ENCODE data around the gene PPARA. TPM values are rescaled to one million over a fixed set of nuclear protein-coding genes. Genes with fewer than 3 reads are reported as not detected.

Gene PPARA
- total RNA-seq, 1 experiment from 2014 or later, result 14.5 TPM

DNA sequence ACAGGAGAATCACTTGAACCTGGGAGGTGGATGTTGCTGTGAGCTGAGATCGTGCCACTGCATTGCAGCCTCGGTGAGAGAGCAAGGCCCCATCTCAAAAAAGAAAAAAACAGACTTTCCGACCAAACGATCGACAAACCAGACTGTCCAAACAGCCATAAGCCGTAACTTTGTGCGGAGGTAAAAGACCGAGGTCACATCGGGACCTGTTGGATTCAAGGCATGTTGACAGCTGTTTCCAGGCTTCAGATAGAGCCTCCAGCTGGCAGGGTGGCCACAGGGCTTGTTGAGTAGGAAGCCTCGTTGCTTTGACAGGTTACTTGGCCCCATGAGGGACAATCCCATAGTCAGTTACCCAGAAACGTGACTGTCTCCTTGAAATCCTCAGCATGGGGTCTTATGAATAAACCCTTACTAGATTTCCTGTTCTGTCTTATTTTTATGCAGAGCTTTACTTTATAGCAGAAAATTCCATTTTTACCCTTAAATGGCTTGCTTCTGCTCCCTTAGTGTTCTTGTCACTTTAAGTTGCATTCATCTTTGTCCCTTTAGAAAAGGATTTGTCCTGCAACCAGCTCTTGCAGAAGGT is 22.3 kb downstream of the PPARA start:
- Histone ChIP-seq H3K4me1 (ENCODE audit: control insufficient read depth in 1 of 2, insufficient read depth in 2 of 2, low read length in 2 of 2) (peaks cover 23 to 28% of the 10 kb centered on the region in 2 experiments), H3K79me2 (ENCODE audit: insufficient read depth, low read length) (no peaks in the 10 kb centered on the region), H3K9me2 (ENCODE audit: insufficient read depth) (no peaks in the 10 kb centered on the region), H3K9me3 (ENCODE audit: control insufficient read depth in 1 of 2, insufficient read depth in 1 of 2, low read depth in 1 of 2, low read length in 2 of 2) (no peaks in the 10 kb centered on the region; a peak in 1 of 4 replicates), H3K4me3 (replicated peaks in 1 of 2; ENCODE audit: low read depth in 1 of 2, low read length in 2 of 2) (no peak overlapping the region), H3K27me3 (ENCODE audit: insufficient read depth, low read length) (no peaks in the 10 kb centered on the region), H3K4me2 (ENCODE audit: low read length) (peak overlapping the region; percentile 58), H2AFZ (ENCODE audit: low read depth, low read length, poor library complexity, severe bottlenecking) (no peak overlapping the region), H3K27ac (ENCODE audit: low read depth, low read length) (no peak overlapping the region), H3K36me3 (ENCODE audit: control insufficient read depth in 1 of 2, insufficient read depth in 2 of 2, low read length in 2 of 2) (no peaks in the 10 kb centered on the region), H3K9ac (ENCODE audit: low read length) (no peak overlapping the region), H4K20me1 (ENCODE audit: insufficient read depth) (no peaks in the 10 kb centered on the region)
- DNase-seq (ENCODE audit: low read depth, low spot score) (no peak), ATAC-seq (no peak)
- ChIA-PET RAD21 (ENCODE audit: low non-redundant PET in 1 of 2, low total read pairs in 2 of 2, uncharacterized antibody in 2 of 2, unreplicated experiment in 2 of 2) (no interaction called here), POLR2A (no interaction called here), CTCF (no interaction called here)
- no TSS peak for BruUV-seq (replicated peaks)
- intact Hi-C loops (cut with micrococcal nuclease), result no loop called here
- TF ChIP-seq FOSL1 (IDR thresholded peaks at IDR 0.05; ENCODE audit: low read depth), result no peak
- no peak for TF ChIP-seq JUND (IDR thresholded peaks at IDR 0.05)
- TF ChIP-seq, protein P1, sequence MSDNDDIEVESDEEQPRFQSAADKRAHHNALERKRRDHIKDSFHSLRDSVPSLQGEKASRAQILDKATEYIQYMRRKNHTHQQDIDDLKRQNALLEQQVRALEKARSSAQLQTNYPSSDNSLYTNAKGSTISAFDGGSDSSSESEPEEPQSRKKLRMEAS (IDR thresholded peaks at IDR 0.05), result no peak
- TF ChIP-seq EZH2 (IDR thresholded peaks at IDR 0.05), result no peak
- TF ChIP-seq CBX3 (IDR thresholded peaks at IDR 0.05; ENCODE audit: low read depth), result no peak
- no peak for TF ChIP-seq EZH2phosphoT487 (IDR thresholded peaks at IDR 0.05; ENCODE audit: borderline replicate concordance)
- no peak for TF ChIP-seq POLR2AphosphoS5 (IDR thresholded peaks at IDR 0.05; ENCODE audit: low read depth, low read length)

DNA sequence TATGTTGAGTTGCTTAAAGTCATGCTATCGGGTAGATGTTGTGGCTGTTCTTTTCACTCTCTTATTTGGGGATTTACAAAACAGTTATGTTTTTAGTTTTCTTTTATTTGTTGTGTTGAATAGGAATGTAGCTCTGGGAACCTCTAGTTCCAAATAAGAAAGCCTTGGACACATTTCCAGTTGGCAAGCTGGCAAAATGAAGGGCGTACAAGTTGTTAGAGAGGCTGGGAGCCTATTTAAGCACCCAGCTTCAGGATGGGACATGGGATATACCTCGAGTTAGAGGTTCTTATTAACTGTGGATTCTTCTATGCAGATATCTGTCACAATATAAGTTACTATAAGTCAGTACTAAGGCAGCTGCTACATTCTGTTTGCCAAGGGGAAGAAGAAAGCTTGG is 22.8 kb downstream of the PPARA start:
- Histone ChIP-seq H4K20me1 (ENCODE audit: insufficient read depth) (no peaks in the 10 kb centered on the region), H3K36me3 (ENCODE audit: control insufficient read depth in 1 of 2, insufficient read depth in 2 of 2, low read length in 2 of 2) (no peaks in the 10 kb centered on the region), H3K9ac (ENCODE audit: low read length) (no peak overlapping the region), H2AFZ (ENCODE audit: low read depth, low read length, poor library complexity, severe bottlenecking) (no peak overlapping the region), H3K4me3 (replicated peaks in 1 of 2; ENCODE audit: low read depth in 1 of 2, low read length in 2 of 2) (no peak overlapping the region), H3K9me3 (ENCODE audit: control insufficient read depth in 1 of 2, insufficient read depth in 1 of 2, low read depth in 1 of 2, low read length in 2 of 2) (no peaks in the 10 kb centered on the region; a peak in 1 of 4 replicates), H3K27ac (ENCODE audit: low read depth, low read length) (no peak overlapping the region), H3K9me2 (ENCODE audit: insufficient read depth) (no peaks in the 10 kb centered on the region), H3K4me1 (ENCODE audit: control insufficient read depth in 1 of 2, insufficient read depth in 2 of 2, low read length in 2 of 2) (peaks cover 23 to 28% of the 10 kb centered on the region in 2 experiments), H3K79me2 (ENCODE audit: insufficient read depth, low read length) (no peaks in the 10 kb centered on the region), H3K4me2 (ENCODE audit: low read length) (no peak overlapping the region), H3K27me3 (ENCODE audit: insufficient read depth, low read length) (no peaks in the 10 kb centered on the region)
- ATAC-seq (no peak), DNase-seq (ENCODE audit: low read depth, low spot score) (no peak)
- CTCF ChIA-PET, result no interaction called here
- TF ChIP-seq JUND (IDR thresholded peaks at IDR 0.05), result no peak
- no peak for TF ChIP-seq CEBPB (IDR thresholded peaks at IDR 0.05; ENCODE audit: low read depth)
- no peak for TF ChIP-seq RAD21 (IDR thresholded peaks at IDR 0.05; ENCODE audit: low read depth)
- no peak for TF ChIP-seq ZNF274 (IDR thresholded peaks at IDR 0.05; ENCODE audit: low read depth, low read length)
- TF ChIP-seq TCF7L2 (IDR thresholded peaks at IDR 0.05; ENCODE audit: borderline replicate concordance, extremely low read depth, insufficient read depth, insufficient read length), result no peak
- no peak for TF ChIP-seq SRF (IDR thresholded peaks at IDR 0.05; ENCODE audit: low read depth)
- TF ChIP-seq POLR2A (IDR thresholded peaks at IDR 0.05; ENCODE audit: borderline replicate concordance, extremely low read depth, insufficient read depth, insufficient read length), result no peak
- TF ChIP-seq EGR1 (IDR thresholded peaks at IDR 0.05; ENCODE audit: low read depth), result no peak
- TF ChIP-seq, protein P2, sequence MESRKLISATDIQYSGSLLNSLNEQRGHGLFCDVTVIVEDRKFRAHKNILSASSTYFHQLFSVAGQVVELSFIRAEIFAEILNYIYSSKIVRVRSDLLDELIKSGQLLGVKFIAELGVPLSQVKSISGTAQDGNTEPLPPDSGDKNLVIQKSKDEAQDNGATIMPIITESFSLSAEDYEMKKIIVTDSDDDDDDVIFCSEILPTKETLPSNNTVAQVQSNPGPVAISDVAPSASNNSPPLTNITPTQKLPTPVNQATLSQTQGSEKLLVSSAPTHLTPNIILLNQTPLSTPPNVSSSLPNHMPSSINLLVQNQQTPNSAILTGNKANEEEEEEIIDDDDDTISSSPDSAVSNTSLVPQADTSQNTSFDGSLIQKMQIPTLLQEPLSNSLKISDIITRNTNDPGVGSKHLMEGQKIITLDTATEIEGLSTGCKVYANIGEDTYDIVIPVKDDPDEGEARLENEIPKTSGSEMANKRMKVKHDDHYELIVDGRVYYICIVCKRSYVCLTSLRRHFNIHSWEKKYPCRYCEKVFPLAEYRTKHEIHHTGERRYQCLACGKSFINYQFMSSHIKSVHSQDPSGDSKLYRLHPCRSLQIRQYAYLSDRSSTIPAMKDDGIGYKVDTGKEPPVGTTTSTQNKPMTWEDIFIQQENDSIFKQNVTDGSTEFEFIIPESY (IDR thresholded peaks at IDR 0.05; ENCODE audit: extremely low read depth, insufficient replicate concordance, low read length), result no peak
- TF ChIP-seq, protein P3, sequence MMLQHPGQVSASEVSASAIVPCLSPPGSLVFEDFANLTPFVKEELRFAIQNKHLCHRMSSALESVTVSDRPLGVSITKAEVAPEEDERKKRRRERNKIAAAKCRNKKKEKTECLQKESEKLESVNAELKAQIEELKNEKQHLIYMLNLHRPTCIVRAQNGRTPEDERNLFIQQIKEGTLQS (IDR thresholded peaks at IDR 0.05), result no peak
- no peak for TF ChIP-seq POLR2AphosphoS5 (IDR thresholded peaks at IDR 0.05; ENCODE audit: low read depth, low read length)
- no peak for TF ChIP-seq EZH2phosphoT487 (IDR thresholded peaks at IDR 0.05; ENCODE audit: borderline replicate concordance)
- POLR2A ChIA-PET, result no interaction called here
- intact Hi-C loops (cut with micrococcal nuclease), result no loop called here
- RAD21 ChIA-PET (ENCODE audit: low non-redundant PET in 1 of 2, low total read pairs in 2 of 2, uncharacterized antibody in 2 of 2, unreplicated experiment in 2 of 2), result no interaction called here
- no TSS peak for BruUV-seq (replicated peaks)
